ENCODE data around the gene HTR2A. TPM values are rescaled to one million over a fixed set of nuclear protein-coding genes. Genes with fewer than 3 reads are reported as not detected.

Gene HTR2A
- under 1 TPM; 0.55 to 0.65 TPM for total RNA-seq
- long read RNA-seq = 0 reads

DNA sequence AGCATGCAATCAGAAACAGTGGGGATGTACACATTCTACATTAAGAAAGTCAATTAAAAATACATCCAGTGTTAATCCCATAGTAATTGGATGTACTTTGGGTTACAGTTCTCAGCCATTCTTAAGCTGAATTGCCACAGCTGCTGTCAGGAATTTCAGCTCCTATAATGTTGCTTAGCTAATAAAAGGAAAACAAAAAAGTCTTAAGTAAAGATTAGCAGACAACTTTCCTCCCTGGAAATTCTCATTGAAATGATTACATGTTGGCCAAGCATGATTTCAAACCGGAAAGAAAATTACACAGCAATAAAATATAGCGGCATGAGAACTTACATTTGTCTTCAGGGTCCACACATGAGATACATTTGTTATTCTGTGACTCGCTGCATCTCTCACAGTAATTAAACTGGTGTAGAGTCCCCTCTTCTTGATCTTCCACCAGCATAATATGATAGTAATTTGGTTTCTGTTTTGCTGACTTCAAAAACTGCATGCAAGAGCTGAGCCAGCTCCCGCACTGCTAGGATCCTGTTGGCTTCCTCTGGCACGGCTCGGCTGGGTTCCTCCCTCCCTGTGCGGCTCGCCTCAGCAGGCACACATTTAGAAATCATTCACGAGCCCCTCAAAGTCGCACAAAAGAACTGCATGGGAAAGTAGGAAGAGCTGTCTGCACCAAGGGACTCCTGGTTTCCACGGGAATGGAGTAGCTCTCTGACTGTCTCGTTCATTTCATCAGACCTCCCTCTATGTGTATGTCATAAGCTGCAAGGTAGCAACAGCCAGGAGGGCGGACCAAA, at the start of gene HTR2A:
Gene HTR2A (minus strand): TSS at position 713 of the 797 bp plus-strand sequence. CDS start 1,147 bp downstream, outside the sequence.
- ATAC-seq (peak; percentile 31 to 54), DNase-seq (peak; percentile 44)
- intact Hi-C loops (cut with DNase I) = no loop called here

DNA sequence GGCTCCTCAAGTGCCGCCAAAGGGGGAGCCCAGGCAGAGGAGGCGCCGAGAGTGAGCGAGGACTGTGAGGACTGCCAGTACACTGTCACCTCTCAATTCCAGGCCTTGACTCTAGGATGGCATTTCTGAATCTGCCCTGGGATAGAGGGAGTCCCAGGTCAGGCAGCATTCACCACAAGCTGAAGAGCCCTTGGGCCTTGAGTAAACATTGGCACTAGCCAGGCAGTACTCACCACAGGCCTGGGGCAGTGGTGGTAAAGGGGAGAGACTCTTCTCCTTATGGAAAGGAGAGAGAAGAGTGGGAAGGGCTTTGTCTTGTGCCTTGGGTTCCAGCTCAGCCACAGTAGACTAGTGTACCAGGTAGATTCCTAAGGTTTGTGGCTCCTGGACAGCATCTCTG, 39.7 kb upstream of the HTR2A start:
- intact Hi-C loops (cut with DNase I) = no loop called here
- ATAC-seq = no peak
- DNase-seq = no peak

DNA sequence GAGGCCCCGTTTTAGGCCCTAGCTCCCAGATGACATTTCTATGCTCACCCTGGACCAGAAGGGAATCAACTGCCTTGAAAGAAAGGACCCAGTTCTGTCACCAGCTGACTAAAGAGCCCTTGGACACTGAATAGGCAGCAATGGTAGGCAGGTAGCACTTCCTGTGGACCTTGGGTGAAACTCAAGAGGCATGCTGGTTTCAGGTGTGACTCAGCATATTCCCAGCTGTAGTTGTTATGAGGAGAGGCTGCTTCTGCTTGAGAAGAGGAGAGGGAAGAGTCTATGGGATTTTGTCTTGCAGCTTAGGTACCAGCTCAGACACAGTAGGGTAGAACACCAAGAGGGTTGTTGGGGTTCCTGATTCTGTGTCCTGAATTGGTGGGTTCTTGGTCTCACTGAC, 37.9 kb upstream of the HTR2A start:
- DNase-seq (no peak), ATAC-seq (no peak)
- intact Hi-C loops (cut with DNase I) = no loop called here

DNA sequence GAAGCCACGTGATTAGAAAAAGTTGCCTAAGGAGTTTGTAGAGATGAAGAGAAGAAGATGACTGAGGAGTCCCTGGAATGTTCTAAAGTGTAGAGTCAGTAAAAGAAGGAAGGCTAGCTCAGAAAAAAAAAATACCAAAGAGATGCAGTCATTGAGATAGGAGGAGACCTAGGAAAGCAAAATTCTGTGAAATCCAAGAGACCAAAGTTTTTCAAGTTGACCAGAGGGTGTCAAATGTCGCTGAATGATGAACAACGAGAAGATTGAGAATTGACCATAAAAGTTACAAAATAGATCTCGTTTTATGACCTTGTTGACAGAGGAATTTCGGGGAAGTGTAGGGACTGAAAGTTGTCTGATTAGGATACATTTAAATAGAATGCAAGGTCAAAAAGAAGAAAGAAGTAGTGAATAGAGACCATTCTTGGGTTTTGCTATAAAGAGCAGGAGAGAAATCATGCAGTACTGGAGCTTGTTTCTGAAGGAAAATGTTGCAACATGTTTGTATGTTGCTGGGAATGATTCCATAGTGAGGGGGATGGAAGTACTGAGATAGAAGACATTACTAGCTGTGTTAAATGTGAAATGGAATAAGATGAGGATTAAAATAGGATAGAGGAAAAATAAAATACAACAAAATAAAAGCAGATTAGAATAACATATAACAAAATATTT, 30.2 kb upstream of the HTR2A start:
- DNase-seq (no peak), ATAC-seq (peak in 1 of 2 donors; percentile 67)
- intact Hi-C loops (cut with DNase I) = no loop called here

DNA sequence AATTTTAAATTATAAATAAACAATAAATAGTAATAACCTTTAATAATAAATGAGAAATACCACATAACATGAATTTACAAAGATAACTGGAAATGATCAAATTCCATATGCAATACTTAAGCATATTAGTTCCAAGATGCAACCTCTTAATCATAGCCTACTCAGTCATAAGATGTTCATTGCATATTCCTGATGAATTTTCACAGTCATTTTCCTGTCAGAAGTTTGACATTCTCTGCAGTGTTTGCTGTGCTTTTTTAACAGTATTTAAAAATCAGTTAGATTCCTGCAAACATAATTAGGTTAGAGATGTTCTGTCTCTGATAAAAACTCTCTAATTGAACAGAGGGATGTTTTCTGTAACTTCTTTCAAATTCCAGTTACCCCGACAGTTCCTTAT, 28.6 kb upstream of the HTR2A start:
- ATAC-seq (no peak), DNase-seq (no peak)
- intact Hi-C loops (cut with DNase I) = no loop called here

DNA sequence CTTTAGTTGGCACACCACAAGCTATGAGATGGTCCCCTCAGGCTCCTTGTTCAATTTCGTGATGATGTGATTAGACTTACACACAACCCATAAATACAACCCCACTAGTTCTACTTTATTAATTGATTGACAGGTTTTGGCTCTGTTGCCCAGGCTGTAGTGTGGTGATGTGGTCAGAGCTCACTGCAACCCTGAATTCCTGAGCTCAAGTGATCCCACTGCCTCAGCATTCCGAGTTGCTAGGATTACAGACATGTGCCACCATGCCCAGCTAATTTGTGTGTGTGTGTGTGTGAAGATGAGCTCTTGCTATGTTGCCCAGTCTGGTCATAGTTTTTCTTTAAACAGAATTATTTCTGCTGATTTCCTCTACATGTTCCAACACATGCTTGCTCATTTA, 17.5 kb upstream of the HTR2A start:
- DNase-seq (no peak), ATAC-seq (no peak)
- intact Hi-C loops (cut with DNase I) = no loop called here

DNA sequence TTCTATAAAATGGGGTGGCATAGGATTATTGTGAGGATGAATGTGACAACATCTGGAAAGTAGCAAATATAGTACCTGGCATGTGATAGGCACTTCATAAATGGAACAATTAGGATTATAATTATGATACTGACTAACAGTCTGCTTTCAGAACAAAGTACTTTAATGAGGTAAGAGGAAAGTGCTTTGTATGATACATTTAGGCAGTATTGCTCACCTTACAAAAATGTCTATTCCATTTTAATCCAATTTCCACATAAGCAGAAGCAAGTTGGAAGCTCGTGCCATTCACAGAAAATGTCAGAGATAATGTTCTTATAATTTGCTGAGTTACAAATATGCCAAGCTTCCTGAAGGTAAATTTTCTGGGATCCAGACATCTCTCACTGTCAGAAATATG, 16.9 kb upstream of the HTR2A start:
- DNase-seq = no peak

DNA sequence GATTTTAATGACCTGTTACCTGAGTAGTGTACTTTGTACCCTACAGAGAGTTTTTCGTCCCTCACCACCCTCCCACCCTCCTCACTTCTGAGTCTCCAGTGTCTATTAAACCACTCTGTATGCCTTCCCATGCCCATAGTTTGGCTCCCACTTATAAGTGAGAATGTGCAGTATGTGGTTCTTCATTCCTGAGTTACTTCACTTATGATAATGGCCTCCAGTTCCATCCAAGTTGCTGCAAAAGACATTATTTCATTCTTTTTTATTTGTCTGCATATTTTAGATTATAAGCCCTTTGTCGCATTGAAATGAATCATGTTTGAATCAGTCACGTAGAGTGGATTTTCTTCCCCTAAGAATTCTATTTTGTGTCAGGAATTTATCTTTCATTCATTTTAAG, 12.2 kb upstream of the HTR2A start:
- ATAC-seq (no peak), DNase-seq (no peak)
- intact Hi-C loops (cut with DNase I) = no loop called here

More for the DNA sequence above, 16.9 kb upstream of the HTR2A start:
- ATAC-seq = no peak
- intact Hi-C loops (cut with DNase I) = no loop called here

DNA sequence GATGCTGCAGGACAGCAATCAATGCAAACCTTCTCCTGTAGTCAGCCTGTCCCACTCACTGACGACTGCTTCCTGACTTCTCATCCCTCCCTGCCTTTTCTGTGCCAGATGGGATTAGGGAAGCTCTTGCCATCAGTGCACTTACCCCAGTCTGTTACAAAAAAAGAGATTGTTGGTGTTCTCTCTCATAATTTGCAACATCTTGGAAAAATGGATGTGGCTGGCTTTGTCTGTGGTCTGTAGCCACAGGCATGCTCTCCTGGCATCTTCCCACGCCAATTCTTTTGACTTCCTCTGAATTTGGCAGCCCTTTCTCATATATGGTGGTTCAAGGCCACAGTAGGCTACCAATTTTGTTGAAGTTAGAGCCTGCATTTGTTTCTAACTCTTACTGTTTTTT, 11.6 kb upstream of the HTR2A start:
- ATAC-seq = peak in 1 of 2 donors; percentile 12
- intact Hi-C loops (cut with DNase I) = no loop called here
- DNase-seq = no peak

DNA sequence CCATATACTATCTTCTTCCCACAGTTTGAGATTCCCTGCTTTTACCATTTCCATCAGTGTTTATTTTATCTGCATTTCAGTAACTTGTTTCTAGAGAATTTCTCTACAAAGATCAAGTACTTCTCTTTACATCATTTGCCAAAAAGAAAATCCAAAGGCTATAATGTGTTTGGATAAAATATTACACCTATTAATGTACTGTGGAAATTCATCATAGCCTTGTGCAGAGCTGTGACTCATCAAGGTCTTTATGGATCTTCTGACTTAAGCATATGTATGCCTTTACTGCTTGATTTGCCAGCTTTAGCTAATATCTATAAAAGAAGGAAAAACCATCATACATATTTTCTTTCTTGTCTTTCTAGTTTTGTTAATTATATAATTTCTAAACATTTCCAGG, 9.6 kb upstream of the HTR2A start:
- no peak for DNase-seq
- ATAC-seq = no peak
- intact Hi-C loops (cut with DNase I) = no loop called here

DNA sequence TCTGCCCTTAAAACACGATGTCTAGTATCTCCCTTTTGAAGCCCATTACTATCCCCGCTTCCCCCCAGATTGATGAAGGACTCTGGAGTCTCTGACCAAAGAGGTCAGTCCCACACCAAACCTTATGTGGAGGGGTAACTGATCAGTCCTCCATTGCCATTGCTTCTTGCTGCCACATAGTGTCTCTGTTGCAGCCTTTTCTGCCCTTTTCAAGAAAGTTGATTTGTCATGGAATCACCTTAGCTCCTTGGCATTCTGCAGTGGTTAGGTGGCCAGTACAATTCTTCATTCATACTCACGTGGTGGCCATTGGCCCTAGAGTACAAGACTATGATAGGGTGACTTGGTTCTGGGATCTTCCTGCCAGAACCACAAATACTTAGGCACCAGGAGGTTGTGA, 8.4 kb upstream of the HTR2A start:
- intact Hi-C loops (cut with DNase I) = no loop called here
- DNase-seq (no peak), ATAC-seq (no peak)

DNA sequence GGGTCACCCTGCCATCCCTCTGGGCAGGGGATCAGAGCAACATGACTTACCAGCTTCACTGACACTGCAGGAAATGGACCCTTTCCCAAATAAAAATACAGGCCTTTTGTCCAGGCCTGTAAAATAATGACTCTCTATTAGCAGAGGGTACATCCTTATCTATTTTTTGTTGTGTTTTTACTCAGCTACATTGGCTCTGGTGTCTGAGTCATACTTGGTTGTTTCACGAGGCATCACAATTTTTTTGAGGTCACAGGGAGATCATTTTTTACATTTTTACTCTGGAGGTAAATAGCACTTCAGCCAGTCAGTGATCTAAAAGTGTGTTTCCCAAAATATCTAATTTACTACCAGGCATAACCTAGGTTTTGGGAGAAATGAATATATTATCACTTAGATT, 6.9 kb upstream of the HTR2A start:
- no peak for DNase-seq
- intact Hi-C loops (cut with DNase I) = no loop called here
- ATAC-seq = peak in 1 of 2 donors; percentile 59

DNA sequence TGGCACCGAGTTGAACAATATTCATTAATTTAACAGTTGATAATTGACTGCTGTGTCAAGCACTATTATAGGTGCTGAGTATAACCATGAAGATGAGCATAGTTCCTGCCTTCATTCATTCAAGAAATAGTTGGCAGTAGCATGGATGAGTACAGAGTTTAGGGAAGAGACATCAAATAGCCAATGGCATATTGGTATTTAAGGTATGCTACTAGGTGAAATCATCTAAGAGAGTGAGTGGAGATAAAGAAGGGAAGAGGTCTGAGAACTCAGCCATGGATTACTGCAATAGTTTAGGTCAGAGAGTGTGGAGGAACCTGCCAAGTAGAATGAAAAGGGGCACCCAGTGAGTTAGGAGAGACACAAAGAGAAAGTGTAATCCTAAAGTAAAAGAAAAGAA, 4.9 kb upstream of the HTR2A start:
- DNase-seq (no peak), ATAC-seq (peak in 1 of 2 donors; percentile 56)
- intact Hi-C loops (cut with DNase I) = no loop called here

DNA sequence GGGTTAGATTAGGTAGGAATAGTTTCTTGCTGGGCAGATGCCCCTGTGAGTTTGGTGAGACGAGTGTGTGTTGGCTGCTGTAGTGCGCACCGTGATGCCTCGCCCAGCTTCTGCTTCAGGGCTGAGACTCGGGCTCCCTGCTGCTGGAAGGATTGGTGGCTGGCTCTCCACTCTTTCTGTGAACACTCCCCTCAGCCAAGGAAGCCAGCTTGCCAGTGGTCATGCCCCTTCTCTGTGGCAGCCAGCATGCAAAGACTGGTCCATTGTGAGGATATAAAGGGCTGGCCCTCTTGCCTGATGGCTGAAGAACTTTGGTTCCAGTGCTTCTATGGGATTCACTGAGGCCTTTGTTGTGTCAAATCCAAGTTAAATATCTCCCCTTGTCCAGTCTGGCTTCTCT, 2.9 kb upstream of the HTR2A start:
- intact Hi-C loops (cut with DNase I) = no loop called here
- DNase-seq = no peak
- ATAC-seq = no peak

DNA sequence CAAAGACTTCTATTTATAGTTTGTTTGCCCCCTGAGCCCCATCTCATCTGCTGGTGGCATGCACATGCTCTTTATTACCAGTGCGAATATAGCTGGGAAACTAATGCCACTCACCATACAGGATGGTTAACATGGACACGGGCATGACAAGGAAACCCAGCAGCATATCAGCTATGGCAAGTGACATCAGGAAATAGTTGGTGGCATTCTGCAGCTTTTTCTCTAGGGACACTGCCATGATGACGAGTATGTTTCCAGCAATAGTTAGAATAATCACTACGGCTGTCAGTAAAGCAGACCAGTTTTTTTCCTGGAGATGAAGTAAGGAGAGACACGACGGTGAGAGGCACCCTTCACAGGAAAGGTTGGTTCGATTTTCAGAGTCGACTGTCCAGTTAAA, 1.5 kb downstream of the HTR2A start:
- ATAC-seq (no peak), DNase-seq (no peak)
- intact Hi-C loops (cut with DNase I) = no loop called here

DNA sequence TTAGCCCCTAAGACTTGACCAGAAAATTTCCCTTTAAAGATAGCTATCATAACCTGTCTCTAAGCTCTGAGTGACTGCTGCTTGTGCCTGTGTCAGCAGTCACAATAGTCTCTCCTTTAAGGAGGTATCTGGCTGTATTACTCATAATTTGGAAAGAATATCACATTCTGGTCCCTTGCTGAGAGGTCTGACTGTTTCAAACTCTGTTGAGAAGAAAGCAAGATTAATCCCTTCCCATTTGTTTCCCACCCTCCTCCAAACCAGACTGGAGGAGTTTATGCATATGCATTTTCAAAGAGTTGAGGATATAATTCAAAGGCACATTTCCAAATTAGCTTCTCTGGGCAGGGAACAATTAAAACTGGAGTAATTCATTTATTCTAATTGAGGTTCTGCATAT, 2.3 kb downstream of the HTR2A start:
- ATAC-seq (peak in 1 of 2 donors; percentile 55), DNase-seq (no peak)
- intact Hi-C loops (cut with DNase I) = no loop called here

DNA sequence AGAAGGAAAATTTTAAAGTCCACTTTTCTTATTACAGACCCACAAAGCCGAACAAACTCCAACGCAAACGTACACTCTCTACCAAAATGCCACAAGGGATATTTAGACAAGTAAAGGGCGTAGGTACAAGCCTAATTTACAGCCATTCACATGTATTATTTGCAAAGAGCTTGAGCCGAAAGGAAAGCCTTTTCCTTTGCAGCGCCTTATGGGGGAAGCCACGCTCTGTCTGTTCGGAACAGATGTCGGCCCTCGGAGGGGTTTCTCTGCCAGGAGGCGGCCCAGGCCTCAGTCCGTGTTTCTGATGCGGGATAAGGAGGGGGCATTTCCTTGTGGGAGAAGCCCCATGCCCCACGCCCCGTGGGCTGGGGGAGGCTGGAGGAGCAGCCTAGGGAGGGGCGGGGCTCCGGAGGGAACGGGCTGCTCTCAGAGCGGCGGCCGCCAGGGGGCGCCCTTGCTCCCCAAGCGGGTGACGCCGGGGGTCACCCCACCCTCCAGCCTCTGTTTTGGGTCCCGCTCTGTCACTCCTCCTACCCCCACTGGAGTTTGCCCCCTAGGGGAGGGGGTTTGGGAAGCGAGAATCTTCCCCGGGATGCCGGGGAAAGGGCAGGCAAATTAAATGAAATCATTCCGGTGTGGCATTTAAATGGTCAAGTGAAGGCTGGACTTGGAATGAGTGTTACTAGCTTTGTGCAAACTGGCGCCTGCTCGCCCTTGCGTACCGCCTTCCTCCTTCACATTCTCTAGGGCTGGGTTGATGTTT, 2.9 kb downstream of the HTR2A start:
- intact Hi-C loops (cut with DNase I) = no loop called here
- ATAC-seq = peak; percentile 93 to 94
- peak; percentile 73 for DNase-seq

DNA sequence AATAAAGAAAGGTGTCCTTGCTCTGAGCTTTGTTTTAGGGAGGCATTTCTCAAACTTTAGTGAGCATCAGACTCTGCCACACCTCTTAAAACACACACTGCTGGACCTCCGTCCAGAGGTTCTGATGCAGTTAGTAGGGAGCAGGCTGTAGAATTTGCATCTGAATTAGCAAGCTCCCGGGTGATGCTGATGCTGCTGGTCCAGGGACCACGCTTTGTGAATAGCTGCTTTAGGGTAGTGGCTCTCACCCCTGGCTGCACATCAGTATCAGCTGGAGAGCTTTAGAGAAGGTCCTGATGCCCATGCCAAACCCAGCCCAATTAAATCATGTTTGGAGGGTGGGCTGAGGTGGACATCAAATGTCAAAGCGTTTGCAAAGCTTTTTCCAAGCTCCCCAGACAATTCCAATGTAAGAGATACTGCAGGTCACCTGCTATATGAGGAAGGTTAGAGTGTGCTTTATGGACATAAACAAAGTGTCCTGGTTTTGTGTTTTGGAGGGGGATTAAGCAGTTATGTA, 3.6 kb downstream of the HTR2A start:
- ATAC-seq (no peak), DNase-seq (no peak)
- intact Hi-C loops (cut with DNase I) = no loop called here

DNA sequence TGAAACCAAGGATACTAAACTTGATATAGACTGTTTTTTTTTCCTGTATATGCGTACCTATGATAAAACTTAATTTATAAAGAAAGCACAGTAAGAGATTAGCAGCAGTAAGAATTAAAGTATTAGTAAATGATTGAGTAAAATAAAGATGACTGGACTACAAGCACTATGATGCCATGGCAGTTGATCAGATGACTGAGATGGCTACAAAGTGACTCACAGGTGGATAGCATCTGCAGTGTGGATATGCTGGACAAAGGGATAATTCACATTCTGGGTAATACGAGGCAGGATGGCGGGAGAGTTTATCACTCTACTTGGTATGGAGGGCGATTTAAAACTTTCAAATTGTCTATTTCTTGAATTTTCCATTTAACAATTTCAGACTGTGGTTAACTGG, 11.8 kb downstream of the HTR2A start:
- intact Hi-C loops (cut with DNase I) = no loop called here
- no peak for DNase-seq
- ATAC-seq = no peak

DNA sequence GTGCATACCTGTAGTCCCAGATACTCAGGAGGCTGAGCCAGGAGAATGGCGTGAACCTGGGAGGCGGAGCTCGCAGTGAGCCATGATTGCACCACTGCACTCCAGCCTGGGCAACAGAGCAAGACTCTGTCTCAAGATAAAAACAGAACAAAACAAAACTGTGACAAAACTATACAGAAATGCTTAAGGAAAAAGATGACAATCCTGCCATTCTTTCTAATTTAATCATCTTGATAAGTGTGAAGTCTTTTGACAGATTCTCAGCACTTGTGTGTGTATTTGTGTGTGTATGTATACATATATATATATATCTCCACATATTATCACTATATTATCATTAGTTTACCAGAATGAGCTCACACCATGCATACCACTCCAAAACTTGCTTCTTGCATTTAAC, 12.3 kb downstream of the HTR2A start:
- ATAC-seq (no peak), DNase-seq (no peak)
- intact Hi-C loops (cut with DNase I) = no loop called here

All from left cardiac atrium (tissue), 4 donors.